WERI-Rb-1 (cell line): ENCODE data around the gene DNAH7.

Experiments used
- DNase-seq: peaks from one replicate; pipeline ENCODE4 v3.0.0-alpha.2; 2020
- H3K27ac ChIP-seq: fragments of 250-450 bp; sonication (Bioruptor Pico); 2 replicates; pipeline ENCODE4 v1.5.1; 2020; ENCODE audit warnings: mild to moderate bottlenecking, moderate library complexity
- H3K27me3 ChIP-seq: fragments of 250-450 bp; sonication (Bioruptor Pico); 2 replicates; pipeline ENCODE4 v1.5.1; 2021; ENCODE audit warnings: mild to moderate bottlenecking, low read depth, moderate library complexity; ENCODE audit not compliant: insufficient read depth, severe bottlenecking
- H3K36me3 ChIP-seq: fragments of 250-450 bp; sonication (Bioruptor Pico); 2 replicates; pipeline ENCODE4 v1.5.1; 2020; ENCODE audit warnings: mild to moderate bottlenecking, moderate library complexity
- H3K4me3 ChIP-seq: 2 replicates; pipeline ENCODE4 v1.5.1; 2011; ENCODE audit warnings: low read depth, mild to moderate bottlenecking, control low read depth, low read length
- H3K9me3 ChIP-seq: fragments of 250-450 bp; sonication (Bioruptor Pico); 2 replicates; pipeline ENCODE4 v1.5.1; 2021; ENCODE audit warnings: mild to moderate bottlenecking, moderate library complexity; ENCODE audit not compliant: severe bottlenecking
- TF ChIP-seq, protein P1 (sequence below): IDR thresholded peaks from 2 replicates; pipeline ENCODE4 v1.5.1; 2011; ENCODE audit warnings: low read depth, mild to moderate bottlenecking, control low read depth, inconsistent platforms, low read length

Gene DNAH7

DNA sequence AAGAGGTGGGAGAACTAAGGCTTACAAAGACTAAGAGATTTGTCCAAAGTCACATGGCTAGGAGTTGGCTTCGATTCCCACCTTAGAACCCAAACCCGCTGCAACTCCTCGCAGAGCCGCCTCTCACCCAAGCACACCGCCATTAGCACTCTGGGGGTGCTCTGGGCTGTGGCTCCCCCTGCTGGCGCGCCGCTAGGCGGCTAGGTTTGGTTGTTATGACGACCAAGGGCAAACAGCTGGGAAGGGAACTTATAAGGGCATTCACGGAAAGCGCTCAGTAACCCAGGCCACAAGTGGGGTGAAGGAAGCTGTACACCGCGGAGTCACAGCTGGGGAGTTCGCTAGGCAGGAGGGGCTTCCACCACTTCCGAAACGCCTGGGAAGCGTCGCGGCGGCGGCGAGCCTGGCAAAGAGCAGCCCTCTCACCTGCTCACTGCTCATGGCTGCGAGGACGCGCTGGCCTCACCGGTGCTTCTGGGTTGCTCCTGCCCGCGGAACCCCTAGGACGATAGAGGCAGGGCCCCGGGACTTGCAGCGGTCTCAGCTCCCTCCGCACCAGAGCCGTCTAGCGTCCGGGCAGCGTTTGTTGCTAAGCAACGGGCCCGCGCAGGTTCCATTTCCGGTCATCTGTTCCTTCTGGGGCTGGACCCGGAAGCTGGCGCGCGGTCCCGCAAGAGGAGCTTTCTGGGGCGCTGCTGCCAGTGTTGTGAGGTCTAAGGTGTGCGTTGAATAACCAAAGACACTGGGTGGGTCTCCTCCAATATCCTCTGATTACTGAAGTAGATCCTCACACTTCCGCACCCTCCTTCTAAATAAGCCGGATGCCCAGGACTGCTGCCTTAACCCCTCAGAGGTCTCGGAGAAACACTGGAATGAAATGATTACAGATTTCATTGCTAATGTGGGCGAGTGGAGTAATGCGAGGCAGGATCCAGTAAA lies at the start of gene DNAH7:
Gene DNAH7, minus strand, starts transcription at position 567 of the 939 bp plus-strand sequence. Its CDS starts 126 bp downstream, at position 441.
- DNase-seq: peak; percentile 90
- no peaks in the 10 kb centered on the region for H3K27me3 ChIP-seq
- peak within 1 kb of the TSS; percentile 50 for H3K27ac ChIP-seq
- H3K4me3 ChIP-seq: peak within 1 kb of the TSS; percentile 97
- no peaks in the 10 kb centered on the region for H3K9me3 ChIP-seq
- H3K36me3 ChIP-seq: no peaks in the 10 kb centered on the region
- TF ChIP-seq, protein P1, sequence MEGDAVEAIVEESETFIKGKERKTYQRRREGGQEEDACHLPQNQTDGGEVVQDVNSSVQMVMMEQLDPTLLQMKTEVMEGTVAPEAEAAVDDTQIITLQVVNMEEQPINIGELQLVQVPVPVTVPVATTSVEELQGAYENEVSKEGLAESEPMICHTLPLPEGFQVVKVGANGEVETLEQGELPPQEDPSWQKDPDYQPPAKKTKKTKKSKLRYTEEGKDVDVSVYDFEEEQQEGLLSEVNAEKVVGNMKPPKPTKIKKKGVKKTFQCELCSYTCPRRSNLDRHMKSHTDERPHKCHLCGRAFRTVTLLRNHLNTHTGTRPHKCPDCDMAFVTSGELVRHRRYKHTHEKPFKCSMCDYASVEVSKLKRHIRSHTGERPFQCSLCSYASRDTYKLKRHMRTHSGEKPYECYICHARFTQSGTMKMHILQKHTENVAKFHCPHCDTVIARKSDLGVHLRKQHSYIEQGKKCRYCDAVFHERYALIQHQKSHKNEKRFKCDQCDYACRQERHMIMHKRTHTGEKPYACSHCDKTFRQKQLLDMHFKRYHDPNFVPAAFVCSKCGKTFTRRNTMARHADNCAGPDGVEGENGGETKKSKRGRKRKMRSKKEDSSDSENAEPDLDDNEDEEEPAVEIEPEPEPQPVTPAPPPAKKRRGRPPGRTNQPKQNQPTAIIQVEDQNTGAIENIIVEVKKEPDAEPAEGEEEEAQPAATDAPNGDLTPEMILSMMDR: peak; percentile 92

DNA sequence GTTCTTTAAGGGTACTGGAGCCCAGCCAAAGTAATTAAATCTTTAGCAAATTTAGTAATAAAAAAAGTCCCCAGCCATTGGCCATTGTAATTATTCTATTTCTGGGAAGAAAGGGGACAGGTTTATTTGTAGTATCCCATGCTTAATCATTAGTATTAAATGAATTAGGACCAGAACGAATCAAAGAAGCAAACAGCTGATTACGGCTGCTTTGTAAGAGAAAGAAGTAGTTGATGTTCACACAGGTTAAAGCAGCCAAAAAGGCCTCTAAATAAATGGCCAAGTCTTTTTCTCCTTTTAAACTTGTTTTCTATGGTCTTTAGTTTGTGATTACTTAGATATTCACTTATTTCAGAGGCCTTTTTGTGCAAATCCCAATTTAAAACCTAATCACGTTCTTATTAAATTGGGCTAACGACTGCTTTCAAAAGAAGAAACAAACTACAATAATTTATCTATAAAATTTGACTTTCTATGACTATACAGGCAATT lies 48.6 kb upstream of the DNAH7 start:
- H3K4me3 ChIP-seq: no peak overlapping the region
- H3K27ac ChIP-seq: no peak overlapping the region

DNA sequence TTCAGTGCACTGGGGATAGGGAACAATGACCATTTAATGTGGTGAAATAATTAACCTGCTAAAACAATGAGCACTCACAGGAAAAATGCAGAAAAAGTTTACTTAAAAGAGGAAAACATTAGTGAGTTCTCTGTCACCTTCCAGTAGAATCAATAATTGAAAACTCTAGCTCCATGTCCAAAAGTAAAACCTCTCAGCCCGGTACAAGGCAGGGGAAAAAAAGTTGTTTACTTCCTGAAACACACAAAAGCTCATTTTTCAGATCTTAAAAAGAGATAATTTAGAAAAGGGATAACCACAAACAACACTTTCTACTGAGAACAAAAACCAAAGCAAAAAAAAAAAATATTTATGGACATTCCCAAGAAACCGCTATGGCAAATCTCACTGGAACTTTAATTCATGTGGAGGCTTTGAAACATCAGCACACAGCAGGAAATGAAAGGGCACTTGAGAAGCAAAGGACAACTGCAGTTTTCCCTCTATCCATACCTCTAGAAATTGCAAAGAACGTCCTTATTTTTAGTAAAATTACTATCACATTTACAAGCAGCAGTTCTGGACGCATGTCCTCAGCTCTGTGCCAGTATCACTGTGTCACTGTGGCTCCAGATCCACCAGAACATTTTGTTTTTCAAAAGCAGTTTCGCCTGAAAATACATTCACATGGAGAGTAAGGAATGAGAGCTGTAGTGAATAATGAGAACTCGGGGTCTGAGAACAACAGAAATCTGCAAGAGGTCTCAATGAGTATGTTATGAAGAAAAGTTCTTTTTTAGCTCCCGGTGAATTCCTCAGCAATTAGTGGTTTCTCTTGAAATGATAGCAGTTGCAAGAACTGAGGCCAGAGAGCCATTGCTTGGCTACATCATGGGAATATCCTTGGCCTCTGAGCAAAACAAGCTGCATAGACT lies 44.7 kb upstream of the DNAH7 start:
- TF ChIP-seq, protein P1: no peak
- no peak overlapping the region for H3K4me3 ChIP-seq
- no peaks in the 10 kb centered on the region for H3K27me3 ChIP-seq
- H3K27ac ChIP-seq: no peak overlapping the region
- no peaks in the 10 kb centered on the region for H3K9me3 ChIP-seq
- H3K36me3 ChIP-seq: no peaks in the 10 kb centered on the region
- DNase-seq: no peak

More for the DNA sequence above, 48.6 kb upstream of the DNAH7 start:
- Histone ChIP-seq H3K36me3 (no peaks in the 10 kb centered on the region), H3K27me3 (no peaks in the 10 kb centered on the region), H3K9me3 (no peaks in the 10 kb centered on the region)
- no peak for DNase-seq
- TF ChIP-seq, protein P1: no peak

DNA sequence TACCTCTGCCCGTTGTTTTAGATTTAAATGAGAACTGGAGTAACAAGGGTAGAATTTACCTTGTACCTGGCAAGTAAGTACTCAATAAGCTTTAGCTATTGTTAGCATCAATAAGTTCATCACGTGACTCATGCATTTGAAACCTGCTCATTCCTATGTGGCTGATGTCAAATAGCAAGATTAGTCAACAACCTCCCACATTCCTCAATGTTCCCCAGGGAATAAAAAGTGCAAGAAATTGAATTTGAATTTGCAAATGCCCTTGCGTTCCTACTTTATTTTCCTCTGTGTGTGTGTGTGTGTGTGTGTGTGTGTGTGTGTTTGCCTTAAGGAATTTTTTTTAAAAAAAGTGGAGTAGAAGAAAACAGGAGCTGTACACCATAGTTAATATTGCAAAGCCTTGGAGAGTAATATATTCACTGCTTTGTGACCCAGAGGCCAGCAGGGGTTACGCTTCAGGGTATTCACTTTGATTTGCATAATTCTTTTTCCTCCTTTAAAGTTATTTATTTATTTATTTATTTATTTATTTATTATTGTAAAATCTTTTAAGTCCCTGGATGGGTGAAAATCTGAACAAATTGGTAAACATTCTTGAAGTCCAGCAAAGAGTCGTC lies 43.9 kb upstream of the DNAH7 start:
- no peaks in the 10 kb centered on the region for H3K9me3 ChIP-seq
- no peaks in the 10 kb centered on the region for H3K36me3 ChIP-seq
- TF ChIP-seq, protein P1: no peak
- no peak overlapping the region for H3K27ac ChIP-seq
- no peak overlapping the region for H3K4me3 ChIP-seq
- no peak for DNase-seq
- no peaks in the 10 kb centered on the region for H3K27me3 ChIP-seq

DNA sequence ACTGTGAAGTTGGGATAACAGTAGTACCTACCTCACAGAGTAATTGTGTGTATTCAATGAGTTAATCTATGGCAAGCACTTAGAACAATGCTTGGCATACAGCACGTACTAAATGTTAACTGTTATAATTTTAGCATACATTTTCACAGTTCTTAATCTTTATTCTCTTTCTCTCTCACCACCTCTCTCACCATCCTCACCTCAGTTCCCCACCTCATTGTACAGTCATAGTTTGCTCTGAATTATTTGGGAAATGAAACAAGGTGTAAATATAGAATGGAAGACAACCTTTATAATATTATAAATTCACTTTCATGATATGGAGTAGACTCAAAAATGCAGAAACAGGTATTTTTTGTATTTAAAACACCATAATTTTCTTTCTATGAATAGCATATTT lies 40.0 kb upstream of the DNAH7 start:
- H3K27me3 ChIP-seq: no peaks in the 10 kb centered on the region
- H3K36me3 ChIP-seq: no peaks in the 10 kb centered on the region
- no peak overlapping the region for H3K27ac ChIP-seq
- TF ChIP-seq, protein P1: no peak
- no peaks in the 10 kb centered on the region for H3K9me3 ChIP-seq
- no peak overlapping the region for H3K4me3 ChIP-seq
- DNase-seq: no peak
